Measurements from ENCODE around the gene RFT1. TPM values are rescaled to one million over a fixed set of nuclear protein-coding genes. Genes with fewer than 3 reads are reported as not detected.

The RFT1 gene
- total RNA-seq, 4 donors from 2014 or later: 14.4 to 17.7 (median 16.2) TPM

DNA sequence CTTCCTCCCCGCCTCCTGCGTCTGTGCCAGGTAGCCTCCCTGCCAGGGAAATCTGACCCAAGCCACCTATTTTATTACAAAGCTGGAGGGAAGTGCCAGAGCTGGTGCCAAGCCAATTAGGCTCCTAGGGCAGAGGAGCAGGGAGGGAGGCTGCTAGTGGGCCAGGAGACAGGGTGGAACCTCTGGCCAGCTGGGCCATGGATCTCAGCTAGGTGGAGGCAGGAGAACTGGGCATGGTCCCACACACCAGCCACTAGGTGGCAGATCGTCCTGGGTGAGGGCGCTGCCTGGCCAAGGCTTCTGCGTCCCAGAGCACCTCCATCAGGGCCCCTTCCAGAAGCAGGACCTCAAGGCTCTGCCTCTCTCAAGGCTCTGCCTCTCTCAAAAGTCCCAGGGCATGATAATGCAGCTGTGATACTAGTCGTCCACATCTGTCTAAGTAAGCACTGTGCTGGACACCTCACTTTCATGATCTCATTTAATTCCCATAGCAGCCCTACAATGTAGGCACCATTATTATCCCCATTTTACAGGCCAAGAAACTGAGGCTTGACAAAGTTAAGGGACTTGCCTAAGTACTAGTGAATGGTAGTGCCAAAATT, 4.5 kb upstream of the RFT1 start:
- Histone ChIP-seq H3K27ac (peak overlapping the region in 2 of 3 donors; percentile 57 to 77), H3K36me3 (no peaks in the 10 kb centered on the region), H3K4me3 (replicated peaks in 1 of 3) (no peak overlapping the region), H3K4me1 (peaks cover 42 to 72% of the 10 kb centered on the region in 2 donors), H3K27me3 (no peaks in the 10 kb centered on the region), H3K9me3 (no peaks in the 10 kb centered on the region)
- DNase-seq: peak; percentile 99
- intact Hi-C loops (cut with DNase I): no loop called here
- TF ChIP-seq CTCF (IDR thresholded peaks at IDR 0.05): peak; percentile 42 to 95 (median 86)
- TF ChIP-seq POLR2A (IDR thresholded peaks at IDR 0.05): peak in 1 of 2 donors; percentile 53
- WGBS, 2 donors: 15 to 24% methylated on average over 5 to 6 of the region's 6 CpGs

GRCh38 chr3:53132347-53132746, 2.1 kb upstream of the RFT1 start:
- H3K9me3 ChIP-seq: no peaks in the 10 kb centered on the region
- WGBS, 2 donors: 53 to 63% methylated on average over 5 of the region's 5 CpGs
- peak overlapping the region; percentile 8 to 77 (median 31) for H3K27ac ChIP-seq
- peak; percentile 60 to 65 for DNase-seq
- H3K4me3 ChIP-seq (replicated peaks in 1 of 3): no peak overlapping the region
- intact Hi-C loops (cut with DNase I): no loop called here
- TF ChIP-seq CTCF (IDR thresholded peaks at IDR 0.05): no peak
- no peak for TF ChIP-seq POLR2A (IDR thresholded peaks at IDR 0.05)
- H3K4me1 ChIP-seq: peaks cover 41 to 76% of the 10 kb centered on the region in 2 donors
- no peaks in the 10 kb centered on the region for H3K36me3 ChIP-seq
- H3K27me3 ChIP-seq: no peaks in the 10 kb centered on the region

DNA sequence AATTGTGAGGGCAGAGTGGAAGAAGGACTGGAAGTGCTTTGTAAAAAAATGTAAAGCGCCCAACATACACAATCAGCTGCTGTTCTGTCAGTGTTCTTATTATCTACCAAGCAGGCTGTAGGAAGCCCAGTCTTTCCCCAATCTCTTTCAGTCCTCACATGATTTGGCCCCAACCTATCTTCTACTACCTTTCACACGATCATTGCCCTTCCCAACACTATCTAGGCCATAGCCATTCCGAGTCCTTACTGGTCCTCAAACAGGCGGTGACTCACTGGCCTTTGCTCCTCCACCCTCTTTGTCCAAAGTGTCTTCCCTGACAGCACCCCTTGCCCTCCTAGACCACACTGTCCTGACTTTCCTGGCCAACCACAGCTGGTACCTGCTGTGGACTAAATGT, 861 bp upstream of the RFT1 start:
- H3K4me1 ChIP-seq: peaks cover 32 to 65% of the 10 kb centered on the region in 2 donors
- TF ChIP-seq POLR2A (IDR thresholded peaks at IDR 0.05): no peak
- no peak for TF ChIP-seq CTCF (IDR thresholded peaks at IDR 0.05)
- peak overlapping the region; percentile 68 to 86 (median 75) for H3K27ac ChIP-seq
- H3K4me3 ChIP-seq (replicated peaks in 1 of 3): no peak overlapping the region
- H3K36me3 ChIP-seq: no peaks in the 10 kb centered on the region
- DNase-seq: no peak
- WGBS, 2 donors: 92 to 95% methylated on average over 4 of the region's 4 CpGs
- no peaks in the 10 kb centered on the region for H3K9me3 ChIP-seq
- H3K27me3 ChIP-seq: no peaks in the 10 kb centered on the region
- intact Hi-C loops (cut with DNase I): no loop called here

DNA sequence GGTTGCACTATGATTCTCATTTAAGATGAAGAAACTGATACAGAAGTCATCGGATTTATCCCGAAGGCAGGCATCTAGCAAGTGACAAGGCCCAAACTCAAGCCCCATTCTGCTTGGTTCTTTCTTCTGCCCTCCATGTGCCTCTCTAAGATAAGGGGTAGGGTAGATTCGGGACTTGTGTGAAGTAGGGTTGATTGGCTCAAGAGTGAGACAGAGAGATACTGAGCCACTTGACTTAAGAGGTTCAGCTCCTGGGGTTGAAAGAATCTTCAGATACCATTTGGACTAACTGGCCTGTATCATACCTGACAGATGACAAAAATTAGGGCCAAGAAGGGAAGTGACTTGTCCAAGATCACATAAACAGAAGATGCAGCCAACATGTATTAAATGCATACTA, 891 bp downstream of the RFT1 start:
- 65 to 75% methylated on average over 3 of the region's 3 CpGs for WGBS, 2 donors
- Histone ChIP-seq H3K4me1 (peaks cover 22 to 48% of the 10 kb centered on the region in 2 donors), H3K4me3 (replicated peaks in 1 of 3) (peak overlapping the region in 1 of 3 donors; percentile 64), H3K27me3 (no peaks in the 10 kb centered on the region), H3K36me3 (peaks cover 7 to 11% of the 10 kb centered on the region in 2 donors), H3K27ac (peak overlapping the region in 2 of 3 donors; percentile 75 to 86), H3K9me3 (no peaks in the 10 kb centered on the region)
- no peak for TF ChIP-seq CTCF (IDR thresholded peaks at IDR 0.05)
- no peak for TF ChIP-seq POLR2A (IDR thresholded peaks at IDR 0.05)
- no peak for DNase-seq
- intact Hi-C loops (cut with DNase I): loop anchor here (5.0 to 10.0 kb wide), 2 partner anchors 38 to 215 kb away; partner anchors contain the start of gene DCP1A

- WGBS, 2 donors: 96 to 97% methylated on average over 2 of the region's 2 CpGs
- DNase-seq: no peak
- peaks cover 32 to 36% of the 10 kb centered on the region in 2 donors for H3K36me3 ChIP-seq
Observed at GRCh38 chr3:53126601-53127000, 3.6 kb downstream of the RFT1 start.

More at GRCh38 chr3:53126601-53127000, 3.6 kb downstream of the RFT1 start:
- H3K4me3 ChIP-seq (replicated peaks in 1 of 3): no peak overlapping the region
- no peaks in the 10 kb centered on the region for H3K27me3 ChIP-seq
- H3K4me1 ChIP-seq: peaks cover 17 to 20% of the 10 kb centered on the region in 2 donors
- intact Hi-C loops (cut with DNase I): loop anchor here (5.0 to 10.0 kb wide), 2 partner anchors 41 to 218 kb away; partner anchors contain the start of gene DCP1A
- H3K27ac ChIP-seq: no peak overlapping the region
- no peaks in the 10 kb centered on the region for H3K9me3 ChIP-seq
- no peak for TF ChIP-seq POLR2A (IDR thresholded peaks at IDR 0.05)
- TF ChIP-seq CTCF (IDR thresholded peaks at IDR 0.05): no peak
